IMR-90 (cell line): Measurements from ENCODE around the gene FITM2. TPM values are rescaled to one million over a fixed set of nuclear protein-coding genes. Genes with fewer than 3 reads are reported as not detected.

Experiments
- ATAC-seq: fragments of 200-7000 bp; cut with Tn5 transposase; 2 replicates; pipeline ENCODE4 v1.9.1; 2020; ENCODE audit warnings: low read depth, mild to moderate bottlenecking, moderate library complexity
- BruUV-seq: library from RNA; stranded (reverse); fragments of 400-500 nt; replicated peaks from 2 replicates; lab custom pipeline; 2021; lab: Mats Ljungman, UMichigan
- CTCF ChIA-PET: fragments of 300-600 bp; formaldehyde crosslinking; extraction: SDS; loops from one replicate; lab custom pipeline; 2021; ENCODE audit warnings: antibody characterized with exemption; lab: Yijun Ruan, JAX
- POLR2A ChIA-PET: fragments of 300-600 bp; sonication (Branson Sonifier 250); formaldehyde crosslinking; loops from one replicate; lab custom pipeline; 2022; ENCODE audit warnings: antibody characterized with exemption; ENCODE audit not compliant: unreplicated experiment; lab: Charles Lee
- DNase-seq: peaks from one replicate; pipeline ENCODE4 v3.0.0; 2013
- H2AFZ ChIP-seq: replicated peaks from 2 replicates; pipeline ENCODE3; 2013; ENCODE audit warnings: low read length, mild to moderate bottlenecking; ENCODE audit not compliant: poor library complexity
- H2AK5ac ChIP-seq: 2 replicates; pipeline ENCODE4 v1.6.1; 2013; ENCODE audit warnings: low read depth, low read length, inconsistent platforms
- H2AK9ac ChIP-seq: replicated peaks from 2 replicates; pipeline ENCODE3; 2013; ENCODE audit warnings: mild to moderate bottlenecking, low read depth, low read length, moderate library complexity; ENCODE audit not compliant: poor library complexity
- H2BK120ac ChIP-seq: 2 replicates; pipeline ENCODE4 v1.6.1; 2013; ENCODE audit warnings: low read depth, low read length, inconsistent platforms
- H2BK15ac ChIP-seq: 3 replicates; pipeline ENCODE4 v1.6.1; 2013; ENCODE audit warnings: low read depth, low read length, inconsistent platforms
- H2BK20ac ChIP-seq: 2 replicates; pipeline ENCODE4 v1.6.1; 2013; ENCODE audit warnings: low read depth, mild to moderate bottlenecking, inconsistent platforms, low read length, moderate library complexity
- H2BK5ac ChIP-seq: 2 replicates; pipeline ENCODE4 v1.6.1; 2013; ENCODE audit warnings: mild to moderate bottlenecking, low read depth, low read length, inconsistent platforms; ENCODE audit not compliant: poor library complexity, severe bottlenecking
- H3K14ac ChIP-seq: replicated peaks from 2 replicates; pipeline ENCODE4 v1.6.1; 2013; ENCODE audit warnings: low read depth, low read length, inconsistent platforms
- H3K18ac ChIP-seq: 2 replicates; pipeline ENCODE4 v1.6.1; 2013; ENCODE audit warnings: low read depth, low read length, control low read depth
- H3K23ac ChIP-seq: 2 replicates; pipeline ENCODE4 v1.6.1; 2013; ENCODE audit warnings: low read depth, low read length, inconsistent platforms
- H3K27ac ChIP-seq: 2 replicates; pipeline ENCODE4 v1.5.1; 2013; ENCODE audit warnings: mild to moderate bottlenecking, control low read depth, low read length; ENCODE audit not compliant: insufficient read depth
- H3K27me3 ChIP-seq: 2 replicates; pipeline ENCODE4 v1.6.1; 2013; ENCODE audit warnings: low read length; ENCODE audit not compliant: control insufficient read depth, insufficient read depth
- H3K36me3 ChIP-seq: 2 replicates; pipeline ENCODE4 v1.6.1; 2013; ENCODE audit warnings: low read length, mixed read lengths; ENCODE audit not compliant: control insufficient read depth, insufficient read depth
- H3K4ac ChIP-seq: 2 replicates; pipeline ENCODE4 v1.6.1; 2013; ENCODE audit warnings: low read depth, low read length, inconsistent platforms
- H3K4me1 ChIP-seq: 2 replicates; pipeline ENCODE4 v1.6.1; 2013; ENCODE audit warnings: low read length, mixed read lengths; ENCODE audit not compliant: control insufficient read depth, insufficient read depth
- H3K4me2 ChIP-seq: 2 replicates; pipeline ENCODE4 v1.6.1; 2013; ENCODE audit warnings: low read depth, mild to moderate bottlenecking, control low read depth, low read length, moderate library complexity
- H3K4me3 ChIP-seq: 2 replicates; pipeline ENCODE4 v1.5.1; 2013; ENCODE audit warnings: low read depth, mild to moderate bottlenecking, control low read depth, low read length, moderate library complexity; ENCODE audit not compliant: insufficient read depth
- H3K56ac ChIP-seq: 2 replicates; pipeline ENCODE4 v1.6.1; 2013; ENCODE audit warnings: low read length, inconsistent platforms; ENCODE audit not compliant: insufficient read depth; ENCODE audit errors: extremely low read depth
- H3K79me1 ChIP-seq, 2 experiments: 2 replicates each; pipeline ENCODE4 v1.6.1; 2013; ENCODE audit warnings: low read length in 2 of 2, inconsistent platforms in 1 of 2, low read depth in 1 of 2
- H3K9ac ChIP-seq: 2 replicates; pipeline ENCODE4 v1.6.1; 2013; ENCODE audit warnings: low read depth, low read length, control low read depth
- H3K9me1 ChIP-seq: 2 replicates; pipeline ENCODE4 v1.6.1; 2013; ENCODE audit warnings: low read length, inconsistent platforms; ENCODE audit not compliant: insufficient read depth
- H3K9me3 ChIP-seq: 2 replicates; pipeline ENCODE4 v1.6.1; 2013; ENCODE audit warnings: low read length; ENCODE audit not compliant: control insufficient read depth, insufficient read depth
- H4K20me1 ChIP-seq: 2 replicates; pipeline ENCODE4 v1.6.1; 2013; ENCODE audit warnings: low read length, inconsistent platforms; ENCODE audit not compliant: insufficient read depth
- H4K5ac ChIP-seq: 2 replicates; pipeline ENCODE4 v1.6.1; 2013; ENCODE audit warnings: mild to moderate bottlenecking, low read depth, low read length, control low read depth
- H4K8ac ChIP-seq, 2 experiments: 2 replicates each; pipeline ENCODE4 v1.6.1; 2013; ENCODE audit warnings: low read depth in 2 of 2, low read length in 2 of 2, control low read depth in 1 of 2, inconsistent platforms in 1 of 2
- H4K91ac ChIP-seq: 2 replicates; pipeline ENCODE4 v1.6.1; 2013; ENCODE audit warnings: low read depth, low read length, inconsistent platforms; ENCODE audit not compliant: insufficient read depth
- BHLHE40 ChIP-seq: fragments of 150-350 bp; IDR thresholded peaks from 2 replicates; pipeline ENCODE4 v1.6.1; 2016; ENCODE audit warnings: mild to moderate bottlenecking, low read depth, low read length
- CEBPB ChIP-seq: IDR thresholded peaks from 2 replicates; pipeline ENCODE4 v1.6.1; 2012; ENCODE audit warnings: low read depth, low read length, improper control_type of control experiment
- CHD1 ChIP-seq: IDR thresholded peaks from 2 replicates; pipeline ENCODE4 v1.6.1; 2012; ENCODE audit warnings: low read depth, low read length, improper control_type of control experiment
- FOS ChIP-seq: fragments of 150-350 bp; IDR thresholded peaks from 2 replicates; pipeline ENCODE4 v1.6.1; 2016; ENCODE audit warnings: low read depth, low read length
- MAFK ChIP-seq: IDR thresholded peaks from 2 replicates; pipeline ENCODE4 v1.6.1; 2012; ENCODE audit warnings: low read depth, low read length, improper control_type of control experiment
- MAZ ChIP-seq: IDR thresholded peaks from 2 replicates; pipeline ENCODE4 v1.6.1; 2012; ENCODE audit warnings: low read depth, mild to moderate bottlenecking, low read length, improper control_type of control experiment, moderate library complexity, borderline replicate concordance
- MXI1 ChIP-seq: IDR thresholded peaks from 2 replicates; pipeline ENCODE4 v1.6.1; 2012; ENCODE audit warnings: low read depth, mild to moderate bottlenecking, low read length, moderate library complexity, borderline replicate concordance
- NFE2L2 ChIP-seq: fragments of 150-350 bp; IDR thresholded peaks from 2 replicates; pipeline ENCODE4 v1.6.1; 2016; ENCODE audit warnings: low read depth, mild to moderate bottlenecking, low read length
- POLR2A ChIP-seq: IDR thresholded peaks from 2 replicates; pipeline ENCODE4 v1.6.1; 2012; ENCODE audit warnings: mild to moderate bottlenecking, low read depth, low read length
- RAD21 ChIP-seq: IDR thresholded peaks from 2 replicates; pipeline ENCODE4 v1.6.1; 2012; ENCODE audit warnings: low read length, improper control_type of control experiment
- RCOR1 ChIP-seq: IDR thresholded peaks from 2 replicates; pipeline ENCODE4 v1.6.1; 2012; ENCODE audit warnings: mild to moderate bottlenecking, low read length, improper control_type of control experiment; ENCODE audit not compliant: insufficient replicate concordance
- RFX5 ChIP-seq: IDR thresholded peaks from 2 replicates; pipeline ENCODE4 v1.8.0; 2012; ENCODE audit warnings: low read depth, mild to moderate bottlenecking, low read length, moderate library complexity
- SMC3 ChIP-seq: fragments of 150-350 bp; IDR thresholded peaks from 2 replicates; pipeline ENCODE4 v1.6.1; 2016; ENCODE audit warnings: low read depth, mild to moderate bottlenecking, antibody characterized with exemption, low read length, moderate library complexity
- WGBS, 2 experiments: methylation state at CpG; one replicate each; pipeline versions ENCODE4 v1.1.5 to v1.1.7; 2013; ENCODE audit warnings: missing lambda C conversion rate in 2 of 2; ENCODE audit not compliant: insufficient read length in 1 of 2; ENCODE audit errors: extremely low coverage in 2 of 2; 5-methylcytosine and 5-hydroxymethylcytosine counted together
- dilution Hi-C: fragments of 300-500 bp; cut with HindIII; formaldehyde crosslinking; loops from one replicate; pipeline ENCODE4 v1.14.3; 2018; ENCODE audit warnings: low sequenced_read_pairs; ENCODE audit not compliant: unreplicated experiment
- in situ Hi-C: fragments of 300-500 bp; cut with MboI; formaldehyde crosslinking; loops from 3 replicates; pipeline ENCODE4 v1.14.3; 2019; ENCODE audit warnings: low sequenced_read_pairs, inconsistent platforms, mixed read lengths
- intact Hi-C: fragments of 100-400 bp; cut with micrococcal nuclease; formaldehyde crosslinking; loops from 2 replicates; pipeline ENCODE4 v1.10.0; 2022
- polyA plus RNA-seq, 3 experiments: library from polyadenylated mRNA; depleted of rRNA; stranded (reverse); fragments of >200 nt; gene quantifications; 2 replicates each; pipeline ENCODE4 v1.2.3, GENCODE V29; 2012; ENCODE audit warnings: low replicate concordance in 1 of 3
- total RNA-seq: library from RNA; depleted of rRNA; stranded (reverse); fragments of >200 nt; gene quantifications from 2 replicates; pipeline ENCODE4 v1.2.3, GENCODE V29; 2012
- TF ChIP-seq, protein P1 (sequence below): fragments of 150-350 bp; IDR thresholded peaks from 2 replicates; pipeline ENCODE4 v1.6.1; 2016; ENCODE audit warnings: low read depth, mild to moderate bottlenecking, low read length, moderate library complexity, borderline replicate concordance
- TF ChIP-seq, protein P2 (sequence below): conservative IDR thresholded peaks from 2 replicates; pipeline ENCODE4 v1.5.1; 2012; ENCODE audit warnings: mild to moderate bottlenecking, low read depth, low read length, improper control_type of control experiment
- TF ChIP-seq, protein P3 (sequence below): fragments of 150-350 bp; IDR thresholded peaks from 2 replicates; pipeline ENCODE4 v1.6.1; 2017; ENCODE audit warnings: mild to moderate bottlenecking, antibody characterized with exemption, low read length, low read depth

Gene FITM2
- total and polyA plus RNA-seq, 2 of the 4 experiments (the other 2 are of a cell fraction), result 3.4 to 6.5 TPM

DNA sequence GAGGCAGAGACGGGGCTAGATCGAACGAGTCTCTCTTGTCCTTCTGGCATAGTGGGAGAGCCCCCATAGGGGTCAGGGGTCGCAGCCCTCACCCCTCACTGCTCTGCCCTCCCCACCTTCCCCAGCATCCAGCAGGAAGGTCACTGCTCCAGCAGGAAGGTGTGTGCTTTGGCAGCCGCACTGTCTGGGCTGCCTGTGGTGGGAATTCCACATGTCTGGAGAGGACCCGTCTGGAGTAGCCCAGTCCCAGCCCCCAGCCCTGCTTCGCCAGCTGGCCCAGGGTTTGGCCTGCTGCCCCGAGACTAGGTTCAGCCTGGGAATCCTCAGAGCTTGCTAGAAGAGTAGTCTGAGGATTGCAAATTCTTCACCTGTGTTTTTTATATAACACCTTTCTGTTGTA is 23.3 kb upstream of the FITM2 start:
- Histone ChIP-seq H3K9me1 (no peaks in the 10 kb centered on the region), H3K27me3 (peaks cover 43% of the 10 kb centered on the region), H3K23ac (no peak overlapping the region), H4K20me1 (no peaks in the 10 kb centered on the region), H4K91ac (no peak overlapping the region), H3K4me1 (no peaks in the 10 kb centered on the region), H2BK5ac (no peak overlapping the region), H3K36me3 (no peaks in the 10 kb centered on the region), H2AFZ (no peak overlapping the region), H2AK9ac (no peak overlapping the region), H3K4me3 (no peak overlapping the region), H3K4ac (no peak overlapping the region), H4K8ac (no peak overlapping the region), H2BK120ac (no peak overlapping the region), H3K79me1 (no peaks in the 10 kb centered on the region), H2BK20ac (no peak overlapping the region), H3K56ac (no peak overlapping the region), H3K27ac (no peak overlapping the region), H2AK5ac (no peak overlapping the region), H2BK15ac (no peak overlapping the region), H3K14ac (no peak overlapping the region), H3K9me3 (no peaks in the 10 kb centered on the region), H3K4me2 (no peak overlapping the region), H3K18ac (no peak overlapping the region), H3K9ac (no peak overlapping the region), H4K5ac (no peak overlapping the region)
- intact Hi-C loops, result no loop called here
- DNase-seq (no peak), ATAC-seq (no peak)
- POLR2A ChIA-PET, result no interaction called here
- dilution Hi-C loops, result no loop called here
- in situ Hi-C loops, result no loop called here
- CTCF ChIA-PET, result no interaction called here
- BruUV-seq, result no TSS peak
- TF ChIP-seq MXI1, result no peak
- no peak for TF ChIP-seq POLR2A
- no peak for TF ChIP-seq RFX5
- TF ChIP-seq, protein P1, sequence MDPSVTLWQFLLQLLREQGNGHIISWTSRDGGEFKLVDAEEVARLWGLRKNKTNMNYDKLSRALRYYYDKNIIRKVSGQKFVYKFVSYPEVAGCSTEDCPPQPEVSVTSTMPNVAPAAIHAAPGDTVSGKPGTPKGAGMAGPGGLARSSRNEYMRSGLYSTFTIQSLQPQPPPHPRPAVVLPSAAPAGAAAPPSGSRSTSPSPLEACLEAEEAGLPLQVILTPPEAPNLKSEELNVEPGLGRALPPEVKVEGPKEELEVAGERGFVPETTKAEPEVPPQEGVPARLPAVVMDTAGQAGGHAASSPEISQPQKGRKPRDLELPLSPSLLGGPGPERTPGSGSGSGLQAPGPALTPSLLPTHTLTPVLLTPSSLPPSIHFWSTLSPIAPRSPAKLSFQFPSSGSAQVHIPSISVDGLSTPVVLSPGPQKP, result no peak
- no peak for TF ChIP-seq RAD21
- no peak for TF ChIP-seq MAZ
- TF ChIP-seq SMC3, result no peak
- TF ChIP-seq RCOR1, result no peak
- TF ChIP-seq CHD1, result no peak
- TF ChIP-seq CEBPB, result no peak
- no peak for TF ChIP-seq FOS
- TF ChIP-seq MAFK, result no peak
- TF ChIP-seq, protein P2, sequence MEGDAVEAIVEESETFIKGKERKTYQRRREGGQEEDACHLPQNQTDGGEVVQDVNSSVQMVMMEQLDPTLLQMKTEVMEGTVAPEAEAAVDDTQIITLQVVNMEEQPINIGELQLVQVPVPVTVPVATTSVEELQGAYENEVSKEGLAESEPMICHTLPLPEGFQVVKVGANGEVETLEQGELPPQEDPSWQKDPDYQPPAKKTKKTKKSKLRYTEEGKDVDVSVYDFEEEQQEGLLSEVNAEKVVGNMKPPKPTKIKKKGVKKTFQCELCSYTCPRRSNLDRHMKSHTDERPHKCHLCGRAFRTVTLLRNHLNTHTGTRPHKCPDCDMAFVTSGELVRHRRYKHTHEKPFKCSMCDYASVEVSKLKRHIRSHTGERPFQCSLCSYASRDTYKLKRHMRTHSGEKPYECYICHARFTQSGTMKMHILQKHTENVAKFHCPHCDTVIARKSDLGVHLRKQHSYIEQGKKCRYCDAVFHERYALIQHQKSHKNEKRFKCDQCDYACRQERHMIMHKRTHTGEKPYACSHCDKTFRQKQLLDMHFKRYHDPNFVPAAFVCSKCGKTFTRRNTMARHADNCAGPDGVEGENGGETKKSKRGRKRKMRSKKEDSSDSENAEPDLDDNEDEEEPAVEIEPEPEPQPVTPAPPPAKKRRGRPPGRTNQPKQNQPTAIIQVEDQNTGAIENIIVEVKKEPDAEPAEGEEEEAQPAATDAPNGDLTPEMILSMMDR, result no peak
- no peak for TF ChIP-seq NFE2L2
- TF ChIP-seq, protein P3, sequence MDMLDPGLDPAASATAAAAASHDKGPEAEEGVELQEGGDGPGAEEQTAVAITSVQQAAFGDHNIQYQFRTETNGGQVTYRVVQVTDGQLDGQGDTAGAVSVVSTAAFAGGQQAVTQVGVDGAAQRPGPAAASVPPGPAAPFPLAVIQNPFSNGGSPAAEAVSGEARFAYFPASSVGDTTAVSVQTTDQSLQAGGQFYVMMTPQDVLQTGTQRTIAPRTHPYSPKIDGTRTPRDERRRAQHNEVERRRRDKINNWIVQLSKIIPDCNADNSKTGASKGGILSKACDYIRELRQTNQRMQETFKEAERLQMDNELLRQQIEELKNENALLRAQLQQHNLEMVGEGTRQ, result no peak
- TF ChIP-seq BHLHE40, result no peak
- 22% methylated on average over 3 of the region's 8 CpGs; no CpG with 5 or more reads in 1 of the 2 experiments for WGBS, 2 experiments
